Upper lobe of left lung (tissue), 6 donors: ENCODE results near the gene BBIP1. TPM values are rescaled to one million over a fixed set of nuclear protein-coding genes. Genes with fewer than 3 reads are reported as not detected.

ENCODE experiments used
- ATAC-seq, 2 donors: fragments of 200-7000 bp; cut with Tn5 transposase; one replicate each; pipeline ENCODE4 v1.9.1; 2022; ENCODE audit warnings: mild to moderate bottlenecking in 2 of 2, moderate library complexity in 2 of 2; ENCODE audit not compliant: low FRiP score in 2 of 2
- DNase-seq, 2 donors: peaks; one replicate each; pipeline ENCODE4 v3.0.0-alpha.2; 2019 to 2020
- H3K27ac ChIP-seq, 4 donors: fragments of 200-600 bp; sonication (generic); one replicate each; pipeline ENCODE4 v1.5.1; 2016 to 2019
- H3K27me3 ChIP-seq, 4 donors: fragments of 200-600 bp; sonication (generic); one replicate each; pipeline ENCODE4 v1.5.1; 2017 to 2019
- H3K36me3 ChIP-seq, 4 donors: fragments of 200-600 bp; sonication (generic); one replicate each; pipeline ENCODE4 v1.5.1; 2016 to 2019
- H3K4me1 ChIP-seq, 4 donors: fragments of 200-600 bp; sonication (generic); one replicate each; pipeline ENCODE4 v1.5.1; 2018 to 2019
- H3K4me3 ChIP-seq, 4 donors: fragments of 200-600 bp; sonication (generic); one replicate each; pipeline ENCODE4 v1.5.1; 2017 to 2019; ENCODE audit warnings: mild to moderate bottlenecking in 2 of 4, moderate library complexity in 1 of 4
- H3K9me3 ChIP-seq, 4 donors: fragments of 200-600 bp; sonication (generic); one replicate each; pipeline ENCODE4 v1.5.1; 2018 to 2019
- EP300 ChIP-seq, 4 donors: sonication (generic); formaldehyde crosslinking; IDR thresholded peaks; one replicate each; pipeline ENCODE4 v1.5.1; 2017; ENCODE audit warnings: antibody characterized with exemption in 4 of 4, control low read depth in 2 of 4
- POLR2A ChIP-seq, 4 donors: fragments of 450-650 bp; IDR thresholded peaks; one replicate each; pipeline ENCODE4 v1.5.1; 2016 to 2017; ENCODE audit warnings: antibody characterized with exemption in 4 of 4, mild to moderate bottlenecking in 2 of 4
- POLR2AphosphoS5 ChIP-seq, 2 donors: sonication (generic); formaldehyde crosslinking; IDR thresholded peaks; one replicate each; pipeline ENCODE4 v1.5.1; 2017; ENCODE audit warnings: antibody characterized with exemption in 2 of 2
- WGBS, 2 donors: methylation state at CpG; one replicate each; pipeline ENCODE4 v1.1.5; 2017 to 2018; 5-methylcytosine and 5-hydroxymethylcytosine counted together
- total RNA-seq, 6 donors: library from RNA; depleted of rRNA in 4 of 6; stranded (reverse); fragments of >200 nt in 4 of 6; gene quantifications; one replicate each; pipeline versions ENCODE4 v1.1.0 to v1.2.1, GENCODE V29; 2016 to 2021
- TF ChIP-seq, protein P1 (sequence below), 6 experiments: fragments of 450-650 bp in 4 of 6; fragments of 200-600 bp in 2 of 6; sonication (generic) in 2 of 6; IDR thresholded peaks; one replicate each; pipeline ENCODE4 v1.5.1; 2016 to 2019; ENCODE audit warnings: antibody characterized with exemption in 6 of 6
- donor health status: DM: no; HTN: no; CAD: no; lungs with moderate emphysema.
- donor health status: DM: no; HTN: yes; CAD: no; lungs with severe emphysema.

Gene BBIP1
- total RNA-seq, 6 donors from 2014 or later: 3.4 to 27.4 (median 19.4) TPM

DNA sequence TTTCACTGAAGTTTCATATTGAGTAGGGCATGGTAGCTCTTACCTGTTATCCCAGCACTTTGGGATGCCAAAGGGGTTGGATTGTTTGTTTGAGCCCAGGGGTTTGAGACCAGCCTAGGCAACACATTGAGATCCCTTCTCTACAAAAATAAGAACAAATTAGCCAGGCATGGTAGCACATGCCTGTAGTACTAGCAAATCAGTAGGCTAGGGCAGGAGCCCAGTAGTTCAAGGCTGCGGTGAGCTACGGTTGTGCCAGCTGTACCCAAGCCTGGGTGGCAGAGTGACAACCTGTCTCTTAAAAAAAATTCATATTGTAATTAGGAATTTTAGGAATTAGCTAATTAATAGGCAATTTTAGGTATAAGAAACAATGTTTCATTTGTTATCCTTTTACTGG is 18.0 kb downstream of the BBIP1 start:
- no peak overlapping the region for H3K27ac ChIP-seq
- peaks cover 0 to 45% (median 13%) of the 10 kb centered on the region in 4 donors for H3K36me3 ChIP-seq
- ATAC-seq: no peak
- H3K4me3 ChIP-seq: no peak overlapping the region
- no peaks in the 10 kb centered on the region for H3K27me3 ChIP-seq
- peaks cover 0 to 6% (median 0%) of the 10 kb centered on the region in 4 donors for H3K4me1 ChIP-seq
- H3K9me3 ChIP-seq: no peaks in the 10 kb centered on the region
- DNase-seq: no peak
- 97 to 100% methylated on average over 2 of the region's 2 CpGs for WGBS, 2 donors
- TF ChIP-seq EP300 (IDR thresholded peaks at IDR 0.05): no peak

DNA sequence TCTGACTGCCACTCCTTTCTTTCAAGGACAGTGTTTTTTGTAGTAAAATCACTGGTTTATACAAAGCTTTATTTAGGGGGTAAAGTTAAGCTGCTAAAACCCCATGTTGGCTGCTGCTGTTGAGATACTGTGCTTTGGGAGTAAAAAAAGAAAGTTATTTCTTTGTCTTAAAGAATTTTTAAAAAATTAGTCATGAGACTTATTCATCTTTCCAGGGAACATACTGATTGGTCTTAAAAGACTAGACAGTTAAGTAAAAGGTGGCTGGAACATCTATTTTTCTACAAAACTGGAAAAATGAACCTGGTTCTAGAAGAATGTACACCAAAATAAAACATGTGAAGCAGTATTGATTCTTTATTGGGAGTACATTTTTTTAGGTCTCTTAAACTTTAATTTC is 20.6 kb downstream of the BBIP1 start:
- Histone ChIP-seq H3K4me3 (no peak overlapping the region), H3K36me3 (peaks cover 3 to 54% (median 14%) of the 10 kb centered on the region in 4 donors), H3K27ac (no peak overlapping the region), H3K9me3 (no peaks in the 10 kb centered on the region), H3K27me3 (no peaks in the 10 kb centered on the region), H3K4me1 (peaks cover 0 to 11% (median under 1%) of the 10 kb centered on the region in 4 donors)
- TF ChIP-seq POLR2A (IDR thresholded peaks at IDR 0.05): no peak
- TF ChIP-seq EP300 (IDR thresholded peaks at IDR 0.05): no peak
- no peak for TF ChIP-seq POLR2AphosphoS5 (IDR thresholded peaks at IDR 0.05)
- TF ChIP-seq, protein P1, sequence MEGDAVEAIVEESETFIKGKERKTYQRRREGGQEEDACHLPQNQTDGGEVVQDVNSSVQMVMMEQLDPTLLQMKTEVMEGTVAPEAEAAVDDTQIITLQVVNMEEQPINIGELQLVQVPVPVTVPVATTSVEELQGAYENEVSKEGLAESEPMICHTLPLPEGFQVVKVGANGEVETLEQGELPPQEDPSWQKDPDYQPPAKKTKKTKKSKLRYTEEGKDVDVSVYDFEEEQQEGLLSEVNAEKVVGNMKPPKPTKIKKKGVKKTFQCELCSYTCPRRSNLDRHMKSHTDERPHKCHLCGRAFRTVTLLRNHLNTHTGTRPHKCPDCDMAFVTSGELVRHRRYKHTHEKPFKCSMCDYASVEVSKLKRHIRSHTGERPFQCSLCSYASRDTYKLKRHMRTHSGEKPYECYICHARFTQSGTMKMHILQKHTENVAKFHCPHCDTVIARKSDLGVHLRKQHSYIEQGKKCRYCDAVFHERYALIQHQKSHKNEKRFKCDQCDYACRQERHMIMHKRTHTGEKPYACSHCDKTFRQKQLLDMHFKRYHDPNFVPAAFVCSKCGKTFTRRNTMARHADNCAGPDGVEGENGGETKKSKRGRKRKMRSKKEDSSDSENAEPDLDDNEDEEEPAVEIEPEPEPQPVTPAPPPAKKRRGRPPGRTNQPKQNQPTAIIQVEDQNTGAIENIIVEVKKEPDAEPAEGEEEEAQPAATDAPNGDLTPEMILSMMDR (IDR thresholded peaks at IDR 0.05): no peak
- DNase-seq (no peak), ATAC-seq (no peak)

DNA sequence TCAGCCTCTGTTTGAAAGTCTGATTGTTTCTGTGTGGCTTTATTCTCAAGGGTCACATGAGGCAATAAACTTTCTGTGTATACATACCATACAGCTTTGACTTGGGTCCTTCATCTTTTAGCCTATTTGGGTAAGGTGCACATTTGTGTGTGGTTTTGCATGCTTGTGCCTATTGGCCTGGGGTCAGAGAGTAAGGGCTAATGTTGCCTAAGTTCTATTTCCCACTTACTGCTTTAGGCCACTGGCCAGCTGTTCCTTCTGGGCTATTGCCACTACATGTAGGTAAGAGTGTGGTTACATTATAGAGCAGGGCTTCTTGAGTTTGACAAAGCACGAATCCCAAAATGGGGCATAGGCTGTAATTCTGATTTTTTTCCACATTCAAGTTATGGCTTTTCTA is 21.8 kb downstream of the BBIP1 start:
- ATAC-seq (no peak), DNase-seq (no peak)
- H3K9me3 ChIP-seq: no peaks in the 10 kb centered on the region
- peaks cover 0 to 8% (median 3%) of the 10 kb centered on the region in 4 donors for H3K4me1 ChIP-seq
- H3K4me3 ChIP-seq: no peak overlapping the region
- no peaks in the 10 kb centered on the region for H3K27me3 ChIP-seq
- WGBS, 2 donors: 87 to 93% methylated on average over 1 of the region's 1 CpG
- peaks cover 3 to 54% (median 14%) of the 10 kb centered on the region in 4 donors for H3K36me3 ChIP-seq
- TF ChIP-seq, protein P1 (IDR thresholded peaks at IDR 0.05): no peak
- H3K27ac ChIP-seq: no peak overlapping the region

DNA sequence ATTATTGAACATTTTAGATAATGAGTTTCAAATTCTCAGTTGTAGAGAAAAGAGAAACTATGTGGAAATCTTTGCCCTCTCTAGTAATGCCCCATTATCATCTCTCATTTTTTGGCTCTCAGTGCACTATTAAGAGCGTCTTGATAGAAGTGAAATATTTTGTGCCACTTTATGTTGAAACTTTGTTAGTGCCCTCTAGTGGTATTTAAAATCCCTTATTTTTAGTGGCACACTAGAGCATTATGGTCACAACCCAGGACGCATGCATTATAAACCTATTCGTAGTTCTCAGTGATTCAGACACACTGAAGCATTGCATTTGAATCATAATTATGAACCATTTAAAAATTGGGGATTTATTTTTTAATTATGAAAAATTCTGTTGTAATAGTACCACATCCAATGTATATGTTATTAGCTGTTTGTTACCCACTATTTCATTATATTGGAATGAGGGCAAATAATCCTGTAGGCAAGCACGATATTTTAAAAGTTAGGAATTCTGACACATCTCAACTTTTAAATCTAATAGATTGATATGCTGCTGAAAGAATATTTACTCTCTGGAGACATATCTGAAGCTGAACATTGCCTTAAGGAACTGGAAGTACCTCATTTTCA is 25.3 kb downstream of the BBIP1 start:
- WGBS, 2 donors: 27 to 30% methylated on average over 4 of the region's 4 CpGs
- no peak for DNase-seq
- H3K27ac ChIP-seq: no peak overlapping the region
- no peak overlapping the region for H3K4me3 ChIP-seq
- H3K4me1 ChIP-seq: peaks cover 0 to 8% (median 3%) of the 10 kb centered on the region in 4 donors
- H3K9me3 ChIP-seq: no peaks in the 10 kb centered on the region
- TF ChIP-seq POLR2A (IDR thresholded peaks at IDR 0.05) (no peak), EP300 (IDR thresholded peaks at IDR 0.05) (no peak), POLR2AphosphoS5 (IDR thresholded peaks at IDR 0.05) (no peak)
- TF ChIP-seq, protein P1 (IDR thresholded peaks at IDR 0.05): peak; percentile 48 to 66 (median 58)
- peaks cover 0 to 59% (median 7%) of the 10 kb centered on the region in 4 donors for H3K36me3 ChIP-seq
- no peaks in the 10 kb centered on the region for H3K27me3 ChIP-seq
- peak; percentile 66 to 85 for ATAC-seq

DNA sequence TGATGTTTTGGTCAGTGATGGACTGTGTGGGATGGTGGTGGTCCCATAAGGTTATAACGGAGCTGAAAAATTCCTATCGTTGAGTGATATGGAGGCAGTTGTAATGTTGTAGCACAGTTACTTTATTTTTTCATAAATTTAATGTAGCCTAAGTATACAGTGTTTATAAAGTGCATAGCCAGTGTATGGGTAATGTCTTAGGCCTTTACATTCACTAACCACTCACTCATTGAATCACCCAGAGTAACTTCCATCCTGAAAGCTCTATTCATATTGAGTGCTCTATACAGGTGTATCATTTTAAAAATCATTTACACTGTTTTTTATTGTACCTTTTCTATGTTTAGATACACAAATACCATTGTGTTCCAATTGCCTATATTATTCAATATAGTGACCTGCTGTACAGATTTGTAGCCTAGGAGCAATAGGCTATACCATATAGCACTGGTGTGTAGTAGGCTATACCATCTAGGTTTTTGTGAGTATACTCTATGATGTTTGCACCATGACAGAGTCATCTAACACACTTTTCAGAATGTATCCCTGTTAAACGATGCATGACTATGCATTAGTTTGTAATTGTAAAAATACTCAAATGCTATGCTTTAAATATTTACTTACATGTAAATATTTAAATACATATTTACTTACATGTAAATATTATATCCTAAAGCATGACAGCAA is 26.2 kb downstream of the BBIP1 start:
- no peaks in the 10 kb centered on the region for H3K9me3 ChIP-seq
- TF ChIP-seq POLR2AphosphoS5 (IDR thresholded peaks at IDR 0.05) (no peak), POLR2A (IDR thresholded peaks at IDR 0.05) (no peak), EP300 (IDR thresholded peaks at IDR 0.05) (no peak)
- TF ChIP-seq, protein P1 (IDR thresholded peaks at IDR 0.05): no peak
- H3K4me3 ChIP-seq: no peak overlapping the region
- DNase-seq (no peak), ATAC-seq (no peak)
- no peak overlapping the region for H3K27ac ChIP-seq
- peaks cover 0 to 57% (median 4%) of the 10 kb centered on the region in 4 donors for H3K36me3 ChIP-seq
- peaks cover 0 to 8% (median 3%) of the 10 kb centered on the region in 4 donors for H3K4me1 ChIP-seq
- 93 to 94% methylated on average over 3 of the region's 3 CpGs for WGBS, 2 donors
- no peaks in the 10 kb centered on the region for H3K27me3 ChIP-seq
